ENCODE data around the gene PRR33. TPM values are rescaled to one million over a fixed set of nuclear protein-coding genes. Genes with fewer than 3 reads are reported as not detected.
"Not testable (repeated sequence)": the region's sequence is repeated elsewhere in the genome, so short reads cannot be mapped to it uniquely, and the experiment has no call there.

The PRR33 gene
- under 1 TPM; 0.07 to 0.23 (median 0.14) TPM for polyA plus RNA-seq (ENCODE audit: insufficient read length in 4 of 4)

DNA sequence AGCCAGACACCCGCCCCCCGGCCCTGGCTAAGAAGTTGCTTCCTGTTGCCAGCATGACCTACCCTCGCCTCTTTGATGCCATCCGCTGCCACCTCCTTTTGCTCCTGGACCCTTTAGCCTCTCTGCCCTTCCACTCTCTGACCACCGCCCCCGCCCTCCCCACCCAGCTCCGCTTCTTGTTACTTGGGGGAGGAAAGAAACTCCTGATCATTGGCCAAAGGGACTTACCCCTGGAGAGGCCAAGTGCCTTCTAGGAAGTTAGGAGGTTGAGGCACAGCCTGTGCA, at the start of gene PRR33:
TSS of gene PRR33 (minus strand) at position 65 of the 285 bp plus-strand sequence. CDS start 1,311 bp downstream, outside the sequence.
- DNase-seq (ENCODE audit: low read depth in 4 of 4, low spot score in 3 of 4), result no peak

DNA sequence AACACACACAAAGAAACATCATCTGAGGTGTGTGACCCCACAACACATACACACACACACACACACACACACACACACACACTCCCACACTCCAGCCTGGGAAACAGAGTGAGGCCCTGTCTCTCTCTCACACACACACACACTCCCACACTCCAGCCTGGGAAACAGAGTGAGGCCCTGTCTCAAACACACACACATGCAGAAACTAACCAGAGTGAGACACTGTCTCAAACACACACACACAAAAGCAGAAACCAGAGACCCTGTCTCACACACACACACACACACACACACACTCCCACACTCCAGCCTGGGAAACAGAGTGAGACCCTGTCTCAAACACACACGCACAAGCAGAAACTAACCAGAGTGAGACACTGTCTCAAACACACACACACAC, 48.1 kb upstream of the PRR33 start:
- not testable (repeated sequence) for DNase-seq (ENCODE audit: low read depth in 4 of 4, low spot score in 3 of 4)

DNA sequence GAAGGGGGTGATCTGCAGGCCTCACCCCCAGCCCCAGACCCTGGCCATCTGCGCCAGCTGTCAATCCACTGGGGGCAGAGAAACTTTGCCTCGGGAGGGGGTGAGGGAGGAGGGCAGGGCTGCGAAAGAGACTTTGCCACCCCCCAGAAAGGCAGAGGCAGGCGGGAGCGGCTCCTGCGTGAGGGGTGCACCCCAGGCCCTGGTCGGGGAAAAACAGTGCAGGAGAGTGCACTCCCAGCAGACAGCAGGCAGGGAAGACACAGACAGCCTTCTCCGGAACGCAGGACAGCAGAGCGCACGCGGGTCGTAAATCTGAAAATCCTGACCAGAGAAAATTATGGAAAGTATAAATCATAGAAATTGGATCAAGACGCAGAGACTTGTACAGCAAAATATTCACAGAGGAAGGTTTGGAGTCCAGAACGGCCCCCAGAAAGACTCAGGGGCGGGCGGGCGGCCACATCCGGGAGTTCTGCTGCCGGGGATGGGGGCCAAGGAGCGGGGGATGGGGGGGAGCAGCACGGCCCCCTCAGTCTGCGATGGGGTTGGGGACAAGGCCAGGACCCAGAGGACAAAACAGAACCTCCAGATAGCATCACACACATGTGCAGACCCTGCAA, 47.4 kb upstream of the PRR33 start:
- no peak for DNase-seq (ENCODE audit: low read depth in 4 of 4, low spot score in 3 of 4)

DNA sequence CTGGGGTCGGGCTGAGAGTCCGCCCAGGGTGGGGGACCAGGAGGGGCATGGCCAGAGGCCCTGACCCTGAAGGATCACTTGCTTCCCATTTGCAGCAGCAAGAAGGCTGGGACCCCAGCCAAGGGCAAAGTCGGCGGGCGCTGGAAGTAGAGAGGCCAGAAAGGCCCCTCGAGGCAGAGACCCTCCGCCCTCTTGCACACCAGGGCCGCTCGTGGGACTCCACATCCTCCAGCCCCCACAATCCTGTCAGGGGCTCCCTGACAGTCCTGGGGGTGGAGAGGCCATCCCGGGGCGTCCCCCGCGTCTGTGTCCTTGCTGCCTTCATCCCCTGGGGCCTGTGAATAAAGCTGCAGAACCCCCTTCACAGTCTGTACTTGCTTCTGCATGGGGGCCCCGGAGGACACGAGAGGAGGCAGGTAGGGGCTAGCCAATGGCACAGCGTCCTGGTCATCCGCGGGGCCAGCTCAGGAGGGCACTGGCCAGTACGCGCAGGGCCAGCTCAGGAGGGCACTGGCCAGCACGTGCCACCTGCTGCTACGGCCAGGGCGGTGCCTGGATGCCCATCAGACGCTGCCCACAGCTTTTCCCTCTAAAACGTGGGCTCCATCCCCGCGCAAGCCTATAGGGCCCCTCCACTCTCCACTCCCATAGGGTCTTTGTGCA, 46.8 kb upstream of the PRR33 start:
- DNase-seq (ENCODE audit: low read depth in 4 of 4, low spot score in 3 of 4), result no peak

DNA sequence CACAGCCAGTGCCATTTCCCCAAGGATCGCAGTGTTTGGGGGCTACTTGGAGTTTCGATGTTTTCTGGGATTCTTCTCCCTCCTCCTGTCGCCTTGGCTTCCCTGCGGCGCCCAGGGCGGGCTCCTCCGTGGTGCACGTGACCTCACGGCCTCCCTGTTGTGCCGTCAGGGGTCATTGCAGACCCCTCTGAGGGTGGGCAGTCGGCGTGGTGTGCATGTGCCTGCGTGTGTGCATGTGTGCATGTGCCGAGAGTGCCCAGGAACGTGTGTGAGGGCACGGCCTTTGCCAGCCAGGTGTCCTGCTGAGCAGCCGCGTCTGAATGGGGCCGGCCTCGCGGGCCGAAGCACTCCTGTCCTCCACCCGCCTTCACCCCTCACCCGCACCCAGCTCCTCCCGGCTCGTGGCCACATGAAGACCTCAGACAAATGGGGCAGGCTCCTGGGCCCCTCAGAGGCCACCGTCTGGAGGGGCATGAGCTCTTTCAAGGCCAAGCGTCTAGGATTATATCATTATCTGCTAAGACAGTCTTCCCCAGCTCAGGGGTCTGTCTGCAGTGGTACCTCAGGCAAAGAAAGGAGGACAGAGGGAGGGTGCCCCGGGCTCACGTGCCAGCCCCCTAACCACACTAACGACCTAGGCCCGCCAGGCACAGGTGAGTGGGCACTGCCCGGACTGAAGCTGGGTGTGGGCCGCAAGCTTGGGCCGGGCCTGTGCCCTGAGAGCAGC, 46.1 kb upstream of the PRR33 start:
- DNase-seq (ENCODE audit: low read depth in 4 of 4, low spot score in 3 of 4), result no peak

DNA sequence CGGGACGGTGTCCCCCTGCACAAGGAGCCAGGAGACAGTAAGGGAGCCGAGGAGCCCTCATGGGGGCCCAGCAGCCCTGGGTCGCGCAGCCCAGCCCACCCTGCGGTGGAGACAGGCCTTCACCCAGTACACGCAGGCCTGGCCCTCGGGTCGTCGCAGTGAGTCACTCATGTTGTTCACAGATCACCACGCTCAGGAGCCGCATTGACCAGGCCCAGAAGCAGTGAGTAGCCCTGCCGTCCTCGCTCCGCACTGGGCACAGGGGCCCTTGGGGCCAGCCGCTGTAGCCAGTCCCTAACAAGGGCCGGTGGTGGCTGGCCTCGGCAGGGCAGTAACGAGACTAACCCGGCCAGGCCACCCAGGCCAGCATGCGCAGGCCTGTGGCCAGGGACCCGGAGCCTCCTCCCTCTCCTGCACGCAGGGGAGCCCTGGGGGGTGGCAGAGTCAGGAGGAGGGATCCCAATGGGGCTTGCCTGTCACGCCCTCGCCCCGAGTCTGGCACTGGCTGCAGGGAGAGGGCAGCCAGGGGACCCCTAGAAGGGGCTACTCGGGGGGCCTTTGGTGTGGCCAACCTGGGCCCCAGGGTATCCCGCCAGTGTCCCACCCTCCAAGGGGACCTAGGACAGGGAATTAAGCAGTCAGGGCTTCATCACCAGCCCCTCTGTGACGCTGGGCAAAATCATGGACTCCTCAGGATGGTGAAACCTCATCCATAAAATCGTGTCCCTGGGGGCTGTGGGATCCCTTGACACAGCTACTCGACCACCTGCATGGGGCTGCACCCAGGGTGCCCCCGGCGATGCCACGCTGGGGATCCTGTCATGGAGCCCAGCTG, 45.3 kb upstream of the PRR33 start:
- DNase-seq (ENCODE audit: low read depth in 4 of 4, low spot score in 3 of 4), result no peak

DNA sequence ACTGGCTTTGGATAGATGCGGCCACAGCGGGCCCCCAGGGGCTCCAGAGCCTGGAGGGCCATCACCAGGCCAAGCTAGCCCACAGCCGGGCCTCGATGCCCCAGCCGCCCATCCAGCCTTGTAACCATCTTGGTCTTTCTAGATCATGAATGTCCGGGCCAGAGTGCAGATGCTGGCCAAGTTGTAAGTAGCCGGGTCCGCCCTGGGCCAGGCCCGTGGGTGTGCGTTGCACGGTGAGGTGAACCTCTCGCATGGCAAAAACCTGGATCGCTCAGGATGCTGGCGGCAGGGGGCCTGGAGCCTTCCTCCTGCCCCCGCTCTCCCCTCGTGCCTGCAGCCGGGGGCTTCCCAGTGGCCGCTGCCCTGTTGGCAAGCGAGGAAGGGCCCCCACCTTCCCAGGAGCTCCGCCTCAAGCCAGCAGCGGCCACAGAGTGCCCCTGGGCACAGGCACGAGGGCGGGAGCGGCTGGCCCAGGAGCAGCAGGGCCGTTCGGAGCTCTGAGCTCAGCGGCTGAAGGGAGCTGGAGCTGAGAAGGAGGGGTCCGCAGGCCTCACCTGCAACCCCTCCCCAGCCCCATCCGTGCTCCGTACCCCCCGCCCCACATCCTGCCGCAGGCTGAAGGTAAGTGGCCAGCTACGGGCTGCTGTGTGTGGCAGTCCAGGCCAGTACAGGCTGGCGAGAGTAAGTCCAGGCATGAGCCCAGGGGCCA, 44.5 kb upstream of the PRR33 start:
- DNase-seq (ENCODE audit: low read depth in 4 of 4, low spot score in 3 of 4), result no peak

DNA sequence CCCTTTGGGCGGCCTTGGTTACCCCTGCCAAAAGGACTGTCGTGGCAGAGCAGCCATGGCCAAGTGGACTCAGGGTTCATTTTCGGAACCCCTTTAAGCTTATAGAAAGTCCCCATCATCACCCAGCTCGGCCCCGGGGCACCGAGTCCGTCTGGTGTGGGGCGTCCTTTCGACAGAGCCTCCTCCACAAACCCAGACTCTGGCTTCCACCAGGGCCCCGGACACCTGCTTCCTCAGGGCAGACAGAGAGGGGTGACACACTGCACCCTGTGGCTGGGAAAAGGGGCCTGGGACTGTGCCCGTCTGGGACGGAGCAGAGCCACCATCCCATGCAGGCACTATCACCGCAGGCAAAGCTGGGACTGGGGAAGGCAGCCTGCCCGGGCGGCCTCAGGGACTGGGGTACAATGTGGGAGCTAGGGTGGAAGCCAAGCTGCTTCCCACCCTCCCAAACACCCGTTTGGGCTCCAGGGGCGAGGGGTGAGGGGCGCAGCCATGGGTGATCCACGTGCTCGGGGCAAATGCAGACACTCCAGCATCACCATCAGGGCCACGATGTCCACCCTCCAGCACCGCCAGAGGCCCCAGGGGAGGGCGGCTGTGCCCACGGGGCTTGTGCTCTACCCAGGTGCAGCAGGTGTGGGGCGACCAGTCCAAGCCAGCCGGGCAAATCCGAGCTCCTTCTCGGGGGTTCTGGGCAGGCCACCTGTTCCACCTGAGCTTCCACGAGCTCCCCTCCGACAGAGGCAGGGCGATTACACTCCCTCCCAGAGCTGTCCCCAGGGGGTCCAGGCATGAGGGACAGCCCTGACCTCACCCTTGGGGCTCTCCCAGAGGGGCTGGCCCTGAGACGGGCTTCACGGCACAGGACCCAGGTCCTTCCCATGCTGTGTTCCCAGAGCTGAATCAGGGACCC, 43.7 kb upstream of the PRR33 start:
- DNase-seq (ENCODE audit: low read depth in 4 of 4, low spot score in 3 of 4), result no peak

DNA sequence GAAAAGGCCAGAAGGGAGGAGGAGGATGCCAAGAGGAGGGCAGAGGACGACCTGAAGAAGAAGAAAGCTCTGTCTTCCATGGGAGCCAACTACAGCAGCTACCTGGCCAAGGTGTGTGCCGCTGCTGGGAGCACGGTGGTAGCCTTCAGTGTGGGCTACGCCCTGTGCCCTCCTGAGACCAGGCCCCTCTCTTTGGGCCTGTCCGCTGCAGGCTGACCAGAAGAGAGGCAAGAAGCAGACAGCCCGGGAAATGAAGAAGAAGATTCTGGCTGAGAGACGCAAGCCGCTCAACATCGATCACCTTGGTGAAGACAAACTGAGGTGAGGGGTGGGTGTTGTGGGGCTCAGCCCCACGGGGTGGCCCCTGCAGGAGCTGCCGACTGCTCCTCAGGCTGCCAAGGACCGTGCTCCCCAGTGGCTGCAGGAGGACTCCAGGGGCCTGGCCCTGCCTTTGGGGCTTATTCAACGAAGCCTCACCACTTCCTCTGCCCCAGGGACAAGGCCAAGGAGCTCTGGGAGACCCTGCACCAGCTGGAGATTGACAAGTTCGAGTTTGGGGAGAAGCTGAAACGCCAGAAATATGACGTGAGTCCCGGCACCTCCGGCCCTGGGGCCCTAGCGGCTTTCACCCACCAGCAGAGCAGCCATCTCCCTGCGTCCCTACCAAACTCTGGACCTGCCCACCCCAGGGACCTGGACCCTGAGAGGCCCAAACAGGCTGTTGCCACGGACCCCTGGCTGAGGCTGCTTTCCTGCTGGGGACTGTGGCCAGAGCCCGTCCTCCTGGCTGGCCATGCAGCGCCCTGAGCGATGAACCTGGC, 42.9 kb upstream of the PRR33 start:
- DNase-seq (ENCODE audit: low read depth in 4 of 4, low spot score in 3 of 4), result no peak

DNA sequence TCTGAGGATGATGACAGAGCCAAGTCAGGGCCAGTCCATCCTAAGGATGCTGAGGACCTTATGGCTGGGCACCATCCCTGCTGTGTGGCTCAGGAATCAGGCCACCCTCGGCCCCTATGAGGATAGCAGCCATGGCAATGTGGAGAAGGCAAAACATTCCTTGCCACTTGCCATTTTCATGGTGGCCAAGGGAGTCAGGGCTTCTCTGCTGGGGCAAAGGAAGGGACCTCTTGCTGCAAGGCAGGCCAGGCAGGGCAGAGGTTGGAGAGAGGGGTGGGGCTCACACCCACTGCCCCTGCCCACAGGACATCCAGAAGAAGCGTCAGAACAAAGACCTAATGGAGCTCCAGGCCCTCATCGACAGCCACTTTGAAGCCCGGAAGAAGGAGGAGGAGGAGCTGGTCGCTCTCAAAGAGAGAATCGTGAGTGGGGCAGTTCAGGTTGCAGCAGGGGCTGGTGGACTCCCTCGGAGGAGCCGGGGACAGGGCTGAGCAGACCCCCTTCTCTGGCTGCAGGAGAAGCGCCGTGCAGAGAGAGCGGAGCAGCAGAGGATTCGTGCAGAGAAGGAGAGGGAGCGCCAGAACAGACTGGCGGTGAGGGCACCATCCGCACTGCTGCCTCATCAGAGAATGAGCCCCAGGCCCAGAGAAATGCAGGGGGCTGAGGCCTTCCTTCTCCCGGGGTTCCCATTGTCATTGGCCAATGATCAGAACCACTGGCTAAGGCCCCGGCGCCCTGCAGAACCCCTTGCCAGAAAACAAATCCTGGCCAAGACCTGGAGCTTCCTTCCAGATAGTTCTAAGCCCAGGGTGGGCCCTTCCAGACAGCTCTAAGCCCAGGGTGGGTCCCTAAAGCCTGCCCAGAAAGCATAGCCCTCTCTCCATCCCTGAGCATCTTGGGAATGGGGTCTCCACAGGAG, 42.0 kb upstream of the PRR33 start:
- no peak for DNase-seq (ENCODE audit: low read depth in 4 of 4, low spot score in 3 of 4)

DNA sequence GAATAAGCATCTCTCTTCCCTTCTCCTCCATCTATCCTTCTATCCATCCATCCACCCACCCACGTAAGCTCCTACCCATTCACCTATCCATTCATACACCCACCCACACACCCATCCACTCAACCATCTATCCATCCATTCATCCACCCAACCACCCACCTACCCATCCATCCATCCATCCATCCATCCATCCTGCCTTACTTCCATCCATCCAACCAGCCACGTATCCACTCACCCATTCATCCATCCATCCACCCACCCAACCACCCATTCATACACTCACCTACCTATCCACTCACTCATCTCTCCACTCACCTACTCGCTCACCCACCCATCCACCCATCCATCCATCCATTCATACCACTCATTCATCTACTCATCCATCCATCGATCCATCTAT, 41.0 kb upstream of the PRR33 start:
- DNase-seq (ENCODE audit: low read depth in 4 of 4, low spot score in 3 of 4), result no peak

DNA sequence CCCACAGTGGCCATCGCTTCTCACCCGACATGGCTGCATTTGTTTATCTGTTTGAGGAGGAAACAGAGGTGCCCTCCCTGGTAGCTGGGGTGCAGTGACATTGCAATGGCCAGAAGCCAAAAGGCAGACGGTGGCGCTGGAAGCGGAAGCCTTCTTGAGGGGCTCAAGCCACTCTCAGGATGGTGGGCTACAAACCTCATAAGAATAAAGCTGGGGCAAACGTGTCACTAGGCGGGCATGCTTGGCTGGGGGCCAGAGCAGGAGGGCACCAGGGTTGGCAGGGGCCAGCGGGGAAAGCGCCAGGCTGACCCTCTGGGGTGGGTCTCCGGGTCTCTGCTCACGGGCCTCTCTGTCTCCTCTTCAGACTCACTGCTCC, 40.4 kb upstream of the PRR33 start:
- DNase-seq (ENCODE audit: low read depth in 4 of 4, low spot score in 3 of 4), result no peak

DNA sequence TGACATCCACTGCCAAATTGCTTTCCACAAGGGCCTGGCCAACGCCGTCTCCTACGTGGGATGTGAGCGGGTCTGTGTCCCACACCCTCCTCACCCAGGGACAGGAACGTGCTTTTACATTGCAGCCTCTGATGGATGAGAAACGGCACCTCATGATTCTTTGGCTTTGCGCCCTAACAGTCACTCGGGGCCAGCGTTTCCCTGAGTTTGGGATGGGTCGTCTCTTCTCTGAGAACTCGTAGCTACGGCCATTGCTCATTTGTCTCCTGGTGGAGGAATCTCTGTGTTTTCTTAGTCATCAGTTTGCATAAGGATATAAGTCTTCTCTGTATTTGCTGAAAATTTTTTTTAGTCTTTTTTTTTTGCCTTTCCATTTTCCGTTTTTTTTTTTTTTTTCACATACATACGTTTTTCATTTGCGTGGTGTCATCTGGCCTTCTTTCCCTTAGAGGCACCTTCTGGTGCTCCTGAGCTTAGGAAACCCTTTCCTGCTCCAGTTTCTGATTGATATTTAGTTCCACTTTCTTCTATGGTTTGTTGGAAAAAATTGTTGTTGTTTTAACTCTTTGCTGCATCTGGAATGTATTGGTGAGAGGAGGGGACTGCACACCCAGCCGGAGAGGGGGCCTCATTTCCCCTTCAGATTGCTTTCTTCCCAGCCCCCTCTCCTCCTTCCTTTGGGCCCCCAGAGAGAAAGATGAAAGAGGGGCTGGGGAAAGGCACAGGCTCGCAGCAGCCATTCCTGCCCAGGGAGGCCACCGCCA, 39.8 kb upstream of the PRR33 start:
- DNase-seq (ENCODE audit: low read depth in 4 of 4, low spot score in 3 of 4), result no peak

DNA sequence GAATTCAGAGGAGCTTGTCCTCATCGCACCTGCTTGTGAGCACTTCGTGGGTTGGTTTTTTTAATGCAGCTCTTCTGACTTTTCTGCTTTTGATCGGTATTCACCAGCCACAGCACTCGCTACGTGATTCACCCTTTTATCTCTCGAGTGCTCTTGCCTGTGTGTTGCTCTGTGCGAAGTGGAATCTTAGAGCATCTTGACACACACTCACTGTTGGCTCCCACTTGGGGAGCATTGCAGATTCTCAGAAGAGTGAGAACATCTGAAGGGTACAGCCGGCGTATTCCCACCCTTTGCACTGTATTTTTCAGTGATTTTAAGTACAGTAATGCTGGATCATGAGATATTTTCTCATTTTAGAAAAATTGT, 38.8 kb upstream of the PRR33 start:
- DNase-seq (ENCODE audit: low read depth in 4 of 4, low spot score in 3 of 4), result no peak

DNA sequence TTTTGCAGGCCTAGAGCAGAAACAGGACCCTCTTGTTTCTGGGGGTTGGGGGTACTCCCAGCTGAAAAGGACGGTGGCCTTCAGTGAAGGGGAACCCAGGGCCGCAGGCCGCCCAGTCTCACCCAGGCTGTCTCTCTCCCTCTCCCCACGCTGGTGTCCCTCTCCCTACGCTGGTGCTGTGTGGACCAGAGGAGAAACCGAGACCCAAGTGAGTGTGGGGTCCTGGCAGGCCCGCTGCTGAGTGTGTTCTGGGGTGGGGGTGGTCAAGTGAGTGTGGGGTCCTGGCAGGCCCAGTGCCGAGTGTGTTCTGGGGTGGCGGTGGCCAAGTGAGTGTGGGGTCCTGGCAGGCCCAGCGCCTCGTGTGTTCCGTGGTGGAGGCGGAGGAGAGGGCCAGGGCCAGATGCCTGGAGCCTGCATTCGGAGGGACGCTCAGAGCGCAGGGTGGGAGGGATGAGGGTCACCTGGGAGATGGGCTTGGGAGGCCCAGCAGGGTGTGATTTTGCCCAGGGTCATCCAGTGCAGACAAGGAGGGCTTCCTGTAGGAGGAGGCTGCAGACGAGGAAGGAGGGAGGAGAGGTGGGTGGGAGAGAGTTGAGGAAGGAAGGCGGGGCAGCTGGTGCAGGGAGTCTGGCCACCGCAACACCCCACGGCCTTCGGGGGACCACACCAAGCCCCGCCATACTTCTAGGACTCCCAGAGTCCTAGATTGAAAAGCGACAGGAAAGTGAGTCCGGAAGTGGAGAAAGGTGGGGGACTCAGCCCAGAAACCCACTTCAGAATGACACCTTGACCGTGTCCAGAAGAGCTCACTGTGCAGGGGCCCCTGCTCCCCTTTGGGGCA, 38.1 kb upstream of the PRR33 start:
- no peak for DNase-seq (ENCODE audit: low read depth in 4 of 4, low spot score in 3 of 4)

DNA sequence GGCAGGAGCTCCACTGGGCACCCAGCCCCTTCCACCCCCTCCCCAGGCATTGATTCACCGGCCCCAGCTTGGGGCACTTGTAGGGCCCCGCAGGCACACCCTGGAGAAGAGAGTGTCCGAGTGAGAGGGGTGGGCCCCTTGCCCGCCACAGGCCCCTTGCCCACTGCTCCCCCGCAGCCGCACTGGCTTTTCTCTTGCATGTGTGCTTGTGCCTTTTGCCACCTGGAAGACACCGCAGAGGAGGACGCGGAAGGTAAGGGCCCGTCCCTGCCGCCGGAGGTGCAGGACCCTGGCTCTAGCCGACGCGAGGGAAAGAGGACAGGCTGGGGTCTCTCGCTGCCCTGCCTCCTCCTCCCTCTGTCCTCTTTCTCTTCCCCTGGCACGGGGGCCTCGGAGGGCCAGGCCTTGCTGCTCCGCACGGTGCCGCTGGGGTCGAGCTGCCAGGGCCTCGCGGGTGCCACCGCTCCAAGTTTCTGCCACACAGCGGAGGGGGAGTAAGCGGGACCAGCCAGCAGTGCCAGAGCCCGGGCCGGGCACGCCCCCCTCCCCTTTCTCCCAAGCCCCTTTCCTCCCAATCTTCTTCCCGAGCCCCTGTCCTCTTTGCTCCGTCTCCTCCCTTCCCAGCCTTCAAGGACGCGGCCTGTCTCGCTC, 37.3 kb upstream of the PRR33 start:
- no peak for DNase-seq (ENCODE audit: low read depth in 4 of 4, low spot score in 3 of 4)

Data from right renal pelvis (tissue), 4 donors.